HepG2 (cell line): ENCODE measurements around the gene SLC13A5. TPM values are rescaled to one million over a fixed set of nuclear protein-coding genes. Genes with fewer than 3 reads are reported as not detected.
A peak's percentile ranks its signal among the peaks of the same experiment; 100 is the strongest.

Source experiments
- ATF1 ChIP-seq: IDR thresholded peaks from 2 replicates; pipeline ENCODE4 v1.6.1; 2016; ENCODE audit warnings: mild to moderate bottlenecking, control low read depth
- DRAP1 ChIP-seq: IDR thresholded peaks from 2 replicates; pipeline ENCODE4 v1.6.1; 2016; ENCODE audit warnings: missing genetic modification reagents, missing compliant biosample characterization
- HNF1A ChIP-seq, 2 experiments: sonication (generic) in 1 of 2; formaldehyde crosslinking in 1 of 2; IDR thresholded peaks; 2 replicates each; pipeline versions ENCODE4 v1.4.0 to v1.6.1; 2016 to 2020; ENCODE audit warnings: borderline replicate concordance in 1 of 2, low read depth in 1 of 2, mild to moderate bottlenecking in 1 of 2, missing genetic modification reagents in 1 of 2
- NCOA2 ChIP-seq: sonication (generic); formaldehyde crosslinking; IDR thresholded peaks from 2 replicates; pipeline ENCODE4 v1.8.0; 2022; ENCODE audit warnings: inconsistent platforms
- SP1 ChIP-seq, 2 experiments: fragments of 450-650 bp in 1 of 2; sonication (generic) in 1 of 2; formaldehyde crosslinking in 1 of 2; IDR thresholded peaks; 2 replicates each; pipeline versions ENCODE4 v1.4.0 to v1.6.1; 2016 to 2020; ENCODE audit warnings: missing genetic modification reagents in 1 of 2
- SRSF1 ChIP-seq: fragments of 200-400 bp; formaldehyde crosslinking; optimal IDR thresholded peaks from 2 replicates; pipeline ENCODE3; 2017; ENCODE audit warnings: mild to moderate bottlenecking, low read depth, low read length, moderate library complexity
- ZBTB1 ChIP-seq: sonication (generic); formaldehyde crosslinking; IDR thresholded peaks from 2 replicates; pipeline ENCODE4 v1.4.0; 2020; ENCODE audit warnings: missing genetic modification reagents, borderline replicate concordance
- ZNF280D ChIP-seq: sonication (generic); formaldehyde crosslinking; IDR thresholded peaks from 2 replicates; pipeline ENCODE4 v1.5.1; 2020; ENCODE audit warnings: mild to moderate bottlenecking, missing genetic modification reagents
- ZNF407 ChIP-seq: sonication (generic); formaldehyde crosslinking; IDR thresholded peaks from one replicate; pipeline ENCODE4 v1.5.1; 2020; ENCODE audit warnings: mild to moderate bottlenecking, missing genetic modification reagents; ENCODE audit errors: not compliant biosample characterization
- ZNF569 ChIP-seq: sonication (generic); formaldehyde crosslinking; IDR thresholded peaks from 2 replicates; pipeline ENCODE4 v1.5.0; 2020; ENCODE audit warnings: mild to moderate bottlenecking, missing genetic modification reagents, moderate library complexity, borderline replicate concordance
- ZNF713 ChIP-seq: sonication (generic); formaldehyde crosslinking; IDR thresholded peaks from 2 replicates; pipeline ENCODE4 v1.4.0; 2020; ENCODE audit warnings: mild to moderate bottlenecking, missing genetic modification reagents
- ZNF816 ChIP-seq: sonication (generic); formaldehyde crosslinking; IDR thresholded peaks from 2 replicates; pipeline ENCODE4 v1.8.0; 2022; ENCODE audit warnings: missing genetic modification reagents, mild to moderate bottlenecking, borderline replicate concordance
- polyA plus RNA-seq, 8 experiments: library from polyadenylated mRNA; depleted of rRNA in 3 of 8; stranded (reverse) in 7 of 8; unstranded in 1 of 8; fragments of >200 nt; fragmentation: Illumina TruSeq in 4 of 8; extraction: Trizol in 4 of 8; gene quantifications; 2 replicates each; pipeline versions ENCODE4 v1.2.1 to v1.2.3, GENCODE V29; 2011 to 2016; ENCODE audit warnings: low read depth in 4 of 8, missing spikeins in 1 of 8, mixed read lengths in 1 of 8; ENCODE audit not compliant: insufficient read depth in 1 of 8
- total RNA-seq, 5 experiments: library from RNA; depleted of rRNA; stranded (reverse); fragments of >200 nt; fragmentation: Illumina TruSeq; extraction: Trizol; gene quantifications; 2 replicates each; pipeline ENCODE4 v1.2.3, GENCODE V29; 2016; ENCODE audit warnings: low read depth in 1 of 5

The SLC13A5 gene
- total and polyA plus RNA-seq, 2 of the 13 experiments (the other 11 are each of a cell fraction or from before 2014, with no cell fraction given) = 42.8 to 310 TPM

- no peak for TF ChIP-seq HNF1A (IDR thresholded peaks at IDR 0.05; ENCODE audit: low read depth)
- TF ChIP-seq HNF1A (CRISPR knock-in tag; IDR thresholded peaks at IDR 0.05; ENCODE audit: borderline replicate concordance) = peak; percentile 81
- no peak for TF ChIP-seq SRSF1
- TF ChIP-seq ZNF816 (CRISPR knock-in tag) = peak; percentile 46; the same call in 1 of the 2 replicates
- peak; percentile 69 for TF ChIP-seq NCOA2 (CRISPR knock-in tag)
- peak; percentile 30; the same call in 1 of the 2 replicates for TF ChIP-seq ZNF569 (CRISPR knock-in tag)
- no peak for TF ChIP-seq ATF1 (CRISPR knock-in tag)
- TF ChIP-seq DRAP1 = no peak
- peak; percentile 81; the same call in 1 of the 2 replicates for TF ChIP-seq ZNF280D
- TF ChIP-seq ZBTB1 = no peak
- no peak for TF ChIP-seq ZNF713
- TF ChIP-seq SP1 (IDR thresholded peaks at IDR 0.05) = no peak
- TF ChIP-seq SP1 (CRISPR knock-in tag; IDR thresholded peaks at IDR 0.05) = no peak
- peak; percentile 99 for TF ChIP-seq ZNF407 (CRISPR knock-in tag)
Measured at GRCh38 chr17:6651919-6652452, 61.2 kb downstream of the SLC13A5 start (continued).
